Uterus (tissue), 2 donors: Measurements from ENCODE around the gene SMIM41.

Source experiments
- CTCF ChIP-seq, 4 experiments: fragments of 200-600 bp in 2 of 4; fragments of 450-650 bp in 2 of 4; sonication (generic) in 2 of 4; IDR thresholded peaks; one replicate each; pipeline ENCODE4 v1.5.1; 2016 to 2019; ENCODE audit warnings: antibody characterized with exemption in 4 of 4, mild to moderate bottlenecking in 2 of 4, moderate library complexity in 1 of 4
- POLR2A ChIP-seq, 2 donors: fragments of 450-650 bp; IDR thresholded peaks; one replicate each; pipeline ENCODE4 v1.6.1; 2016; ENCODE audit warnings: antibody characterized with exemption in 2 of 2, mild to moderate bottlenecking in 1 of 2, moderate library complexity in 1 of 2

DNA sequence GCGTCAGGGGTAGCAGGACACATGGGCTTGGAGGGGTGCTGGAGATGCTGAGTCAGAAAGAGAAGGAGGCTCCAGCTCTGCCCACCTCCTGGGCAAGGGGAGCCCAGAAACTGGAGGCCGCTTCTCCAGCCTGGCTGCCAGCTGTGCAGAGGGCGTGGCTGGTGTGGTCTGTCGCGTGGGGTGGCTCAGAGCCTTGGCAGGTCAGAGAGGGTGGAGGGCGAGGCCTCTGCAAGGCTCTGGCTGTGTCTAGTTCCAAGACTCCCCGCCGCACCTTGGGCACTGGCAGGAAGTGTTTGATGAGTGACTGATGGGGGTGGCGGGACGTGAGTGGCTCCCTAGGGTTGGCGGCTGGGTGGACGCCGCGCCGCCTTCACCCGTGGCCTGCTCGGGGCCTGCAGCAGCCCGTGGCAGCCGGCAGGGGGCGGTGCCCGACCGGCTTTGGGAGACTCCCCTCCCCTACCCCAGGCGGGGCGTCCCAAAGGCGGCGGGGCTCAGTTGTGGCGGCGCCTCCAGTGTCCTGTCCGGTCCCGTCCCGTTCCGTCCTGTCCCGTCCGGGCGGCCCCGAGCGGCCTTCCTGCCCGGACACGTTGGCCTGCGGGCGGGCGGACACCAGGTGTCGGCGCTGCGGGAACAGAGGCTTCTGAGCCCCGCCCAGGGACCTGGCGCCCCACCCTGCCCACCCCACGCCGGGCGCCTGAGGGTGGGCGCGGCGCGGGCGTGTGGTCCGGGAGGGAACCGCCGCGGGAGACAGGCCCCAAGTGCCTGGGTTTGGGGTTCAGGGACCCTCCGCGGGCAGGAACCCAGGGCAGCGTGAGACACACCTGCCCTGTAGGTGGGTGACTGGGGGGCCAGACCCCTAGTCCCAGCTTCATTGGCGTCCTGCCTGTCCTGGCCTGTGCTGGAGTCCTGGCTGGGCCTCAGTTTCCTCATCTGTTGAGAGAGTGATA is 72.6 kb downstream of the SMIM41 start:
- peak; percentile 70 to 88 (median 78) for TF ChIP-seq CTCF (IDR thresholded peaks at IDR 0.05)
- TF ChIP-seq POLR2A (IDR thresholded peaks at IDR 0.05): peak in 1 of 2 donors; percentile 27
